ENCODE results near the gene TES. TPM values are rescaled to one million over a fixed set of nuclear protein-coding genes. Genes with fewer than 3 reads are reported as not detected.
A peak's percentile ranks its signal among the peaks of the same experiment; 100 is the strongest.

The TES gene
- total and polyA plus RNA-seq, 9 of the 15 experiments (the other 6 are each of a cell fraction or from before 2014, with no cell fraction given): 20.7 to 61.6 (median 53.8) TPM

- peak; percentile 90 for TF ChIP-seq ARID1B (IDR thresholded peaks at IDR 0.05)
- no peak for TF ChIP-seq YY1 (IDR thresholded peaks at IDR 0.05; ENCODE audit: borderline replicate concordance in 1 of 3, control insufficient read depth in 1 of 3, extremely low read depth in 1 of 3, insufficient read depth in 3 of 3, insufficient read length in 1 of 3, insufficient replicate concordance in 2 of 3, low read depth in 1 of 3, low read length in 2 of 3)
- no peak for TF ChIP-seq PTRF (tag; IDR thresholded peaks at IDR 0.05)
- TF ChIP-seq MEIS2 (IDR thresholded peaks at IDR 0.05; ENCODE audit: partially characterized antibody): peak; percentile 90
- peak in 1 of 2 experiments; percentile 83; a peak in 1 of 4 replicates for TF ChIP-seq RCOR1 (IDR thresholded peaks at IDR 0.05; ENCODE audit: borderline replicate concordance in 1 of 2, low read depth in 2 of 2, low read length in 2 of 2)
- no peak for TF ChIP-seq CCAR2 (IDR thresholded peaks at IDR 0.05; ENCODE audit: low read depth, low read length)
- no peak for TF ChIP-seq PATZ1 (CRISPR knock-in tag; IDR thresholded peaks at IDR 0.05; ENCODE audit: borderline replicate concordance)
- no peak for TF ChIP-seq CGGBP1 (CRISPR knock-in tag; IDR thresholded peaks at IDR 0.05)
- peak; percentile 78 for TF ChIP-seq TCF3 (CRISPR knock-in tag; IDR thresholded peaks at IDR 0.05)
- TF ChIP-seq TAF9B (IDR thresholded peaks at IDR 0.05; ENCODE audit: partially characterized antibody): peak; percentile 44
- TF ChIP-seq CHD7 (IDR thresholded peaks at IDR 0.05; ENCODE audit: low read depth, low read length): no peak
Observed at GRCh38 chr7:116211913-116212596, 1.7 kb downstream of the TES start (continued).

Data from K562 (cell line).